Mammary epithelial cell (primary cell): Measurements from ENCODE around the gene ACO2.

Experiments used
- EZH2 ChIP-seq: IDR thresholded peaks from 2 replicates; pipeline ENCODE4 v1.6.1; 2012; ENCODE audit warnings: low read length, inconsistent platforms, borderline replicate concordance
- TF ChIP-seq, protein P1 (sequence below), 2 donors: IDR thresholded peaks in 1 of 2; conservative IDR thresholded peaks in 1 of 2; 2 replicates each; pipeline ENCODE4 v1.5.1; 2011 to 2012; ENCODE audit warnings: inconsistent platforms in 2 of 2, low read length in 2 of 2, mild to moderate bottlenecking in 2 of 2, control low read depth in 1 of 2, low read depth in 1 of 2; ENCODE audit not compliant: insufficient read depth in 1 of 2; ENCODE audit errors: extremely low read depth in 1 of 2

DNA sequence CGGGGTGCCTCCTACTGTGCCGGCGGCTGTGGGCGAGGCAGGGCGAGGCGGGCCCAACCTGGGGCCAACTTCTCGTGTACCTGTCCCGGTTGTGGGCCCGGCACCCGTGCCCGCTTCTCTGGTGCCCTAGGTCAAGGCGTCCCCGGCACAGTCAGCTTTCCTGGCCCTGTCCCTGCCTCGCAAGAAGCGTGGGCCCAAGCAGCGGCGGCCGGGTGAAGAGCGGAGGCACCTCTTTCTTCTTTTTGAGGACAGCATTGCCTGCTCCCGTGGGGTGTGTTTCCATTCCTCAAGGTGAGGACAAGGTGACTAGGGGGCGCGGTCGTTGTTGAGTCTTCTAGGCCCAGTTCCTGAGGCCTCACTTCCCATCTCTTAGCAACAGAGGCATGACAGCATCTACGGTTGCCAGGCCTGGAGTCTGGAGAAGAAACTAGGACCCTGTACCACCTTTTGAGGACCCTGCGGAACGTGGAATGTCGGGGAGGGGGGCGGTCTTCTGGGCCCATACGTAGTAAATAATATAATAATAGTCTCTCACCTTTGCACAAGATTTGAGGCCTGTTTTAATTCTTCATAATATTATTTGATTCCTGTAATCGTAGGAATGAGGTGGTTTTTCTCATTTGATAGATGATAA, 418 bp downstream of the ACO2 start:
- TF ChIP-seq EZH2 = no peak
- TF ChIP-seq, protein P1, sequence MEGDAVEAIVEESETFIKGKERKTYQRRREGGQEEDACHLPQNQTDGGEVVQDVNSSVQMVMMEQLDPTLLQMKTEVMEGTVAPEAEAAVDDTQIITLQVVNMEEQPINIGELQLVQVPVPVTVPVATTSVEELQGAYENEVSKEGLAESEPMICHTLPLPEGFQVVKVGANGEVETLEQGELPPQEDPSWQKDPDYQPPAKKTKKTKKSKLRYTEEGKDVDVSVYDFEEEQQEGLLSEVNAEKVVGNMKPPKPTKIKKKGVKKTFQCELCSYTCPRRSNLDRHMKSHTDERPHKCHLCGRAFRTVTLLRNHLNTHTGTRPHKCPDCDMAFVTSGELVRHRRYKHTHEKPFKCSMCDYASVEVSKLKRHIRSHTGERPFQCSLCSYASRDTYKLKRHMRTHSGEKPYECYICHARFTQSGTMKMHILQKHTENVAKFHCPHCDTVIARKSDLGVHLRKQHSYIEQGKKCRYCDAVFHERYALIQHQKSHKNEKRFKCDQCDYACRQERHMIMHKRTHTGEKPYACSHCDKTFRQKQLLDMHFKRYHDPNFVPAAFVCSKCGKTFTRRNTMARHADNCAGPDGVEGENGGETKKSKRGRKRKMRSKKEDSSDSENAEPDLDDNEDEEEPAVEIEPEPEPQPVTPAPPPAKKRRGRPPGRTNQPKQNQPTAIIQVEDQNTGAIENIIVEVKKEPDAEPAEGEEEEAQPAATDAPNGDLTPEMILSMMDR (conservative IDR thresholded peaks at IDR 0.05 in 1 of 2, IDR thresholded peaks at IDR 0.05 in 1 of 2; ENCODE audit: extremely low read depth in 1 of 2, insufficient read depth in 1 of 2, low read depth in 1 of 2, low read length in 2 of 2) = no peak
